ENCODE measurements around the gene IDH3B. TPM values are rescaled to one million over a fixed set of nuclear protein-coding genes. Genes with fewer than 3 reads are reported as not detected.

Gene IDH3B
- total and polyA plus RNA-seq, 2 of the 8 experiments (the other 6 are each of a cell fraction or from before 2014, with no cell fraction given) = 110 to 167 TPM

GRCh38 chr20:2640260-2640659 lies 23.8 kb downstream of the IDH3B start:
- Histone ChIP-seq H4K8ac (ENCODE audit: extremely low read depth, insufficient read depth, low read length) (no peak overlapping the region), H2BK15ac (ENCODE audit: low read length) (no peak overlapping the region), H3K9ac (replicated peaks in 1 of 4; ENCODE audit: extremely low read depth in 1 of 4, low read depth in 3 of 4, low read length in 3 of 4) (no peak overlapping the region), H2AFZ (ENCODE audit: low read length) (no peak overlapping the region), H4K5ac (ENCODE audit: insufficient read length, low read depth, low read length) (no peak overlapping the region), H4K91ac (replicated peaks; ENCODE audit: insufficient read length, low read length) (no peak overlapping the region), H2BK12ac (ENCODE audit: low read depth, low read length) (no peak overlapping the region), H2BK120ac (replicated peaks; ENCODE audit: low read depth, low read length) (no peak overlapping the region), H3K56ac (replicated peaks; ENCODE audit: insufficient read length, low read depth, low read length) (no peak overlapping the region), H2BK5ac (ENCODE audit: low read depth, low read length) (no peak overlapping the region), H3K23ac (ENCODE audit: insufficient read length) (no peak overlapping the region), H3K4me1 (replicated peaks in 1 of 4; ENCODE audit: control insufficient read depth in 3 of 4, insufficient read depth in 4 of 4, low read length in 3 of 4) (no peaks in the 10 kb centered on the region), H3K79me1 (ENCODE audit: low read depth, low read length) (no peaks in the 10 kb centered on the region), H3K4me3 (ENCODE audit: extremely low read depth in 1 of 4, insufficient read depth in 2 of 4, low read depth in 3 of 4, low read length in 4 of 4) (no peak overlapping the region), H3K23me2 (ENCODE audit: low read depth, low read length) (peaks cover 1% of the 10 kb centered on the region; the same call in 1 of the 2 replicates), H3K18ac (ENCODE audit: extremely low read depth, low read length) (no peak overlapping the region), H3K4ac (replicated peaks; ENCODE audit: insufficient read length, low read depth, low read length) (no peak overlapping the region), H3K27me3 (replicated peaks in 1 of 4; ENCODE audit: control insufficient read depth in 3 of 4, extremely low read depth in 1 of 4, insufficient read depth in 3 of 4, low read length in 3 of 4) (no peaks in the 10 kb centered on the region; a peak in 2 of 7 replicates), H4K20me1 (replicated peaks in 1 of 2; ENCODE audit: control insufficient read depth in 1 of 2, insufficient read depth in 2 of 2, low read length in 2 of 2) (no peaks in the 10 kb centered on the region), H3K36me3 (ENCODE audit: control insufficient read depth in 2 of 4, insufficient read depth in 4 of 4, low read length in 3 of 4) (no peaks in the 10 kb centered on the region), H3K9me3 (ENCODE audit: insufficient read depth in 2 of 2, low read depth in 1 of 2, low read length in 1 of 2) (no peaks in the 10 kb centered on the region; a peak in 1 of 4 replicates), H3K27ac (ENCODE audit: low read depth, low read length) (no peak overlapping the region), H3K4me2 (ENCODE audit: insufficient read depth in 1 of 2, low read depth in 2 of 2, low read length in 2 of 2) (no peak overlapping the region), H2BK20ac (ENCODE audit: low read length) (no peak overlapping the region), H3K79me2 (ENCODE audit: control insufficient read depth in 1 of 2, insufficient read depth in 2 of 2, low read length in 2 of 2) (no peaks in the 10 kb centered on the region), H2AK5ac (ENCODE audit: low read depth, low read length) (no peak overlapping the region), H3K14ac (ENCODE audit: insufficient read length) (no peak overlapping the region)
- FAIRE-seq (no peak), DNase-seq (ENCODE audit: low read depth in 1 of 2, low spot score in 2 of 2) (no peak)
- 67% methylated on average over 1 of the region's 1 CpG; no CpG with 5 or more reads in 1 of the 2 experiments for WGBS, 2 experiments (ENCODE audit: extremely low coverage in 1 of 2, insufficient coverage in 1 of 2, insufficient read length in 1 of 2, insufficient replicate concordance in 2 of 2, low coverage in 1 of 2, low lambda C conversion rate in 2 of 2, missing lambda C conversion rate in 1 of 2)
- POLR2A ChIA-PET (ENCODE audit: partially characterized antibody) = interaction anchor here (1.3 to 18.1 kb wide), 2 partner anchors 16 to 25 kb away, joined by 3 to 463 read pairs; partner anchors contain the start of genes IDH3B and NOP56
- CTCF ChIA-PET (ENCODE audit: partially characterized antibody) = interaction anchor here (0.7 kb wide), 1 partner anchor 15 kb away, joined by 3 read pairs; no protein-coding TSS in a partner anchor
- TF ChIP-seq SRF (IDR thresholded peaks at IDR 0.05; ENCODE audit: low read depth, low read length) (no peak), BRCA1 (IDR thresholded peaks at IDR 0.05; ENCODE audit: low read depth, low read length) (no peak), ATF3 (IDR thresholded peaks at IDR 0.05; ENCODE audit: insufficient read depth, low read depth, low read length) (no peak), NANOG (IDR thresholded peaks at IDR 0.05; ENCODE audit: insufficient read depth, low read depth, low read length, poor library complexity, severe bottlenecking) (no peak), ZNF274 (IDR thresholded peaks at IDR 0.05; ENCODE audit: borderline replicate concordance, extremely low read depth, low read length) (no peak), CBX8 (IDR thresholded peaks at IDR 0.05; ENCODE audit: borderline replicate concordance, low read depth, low read length) (no peak), ATF2 (IDR thresholded peaks at IDR 0.05; ENCODE audit: low read length) (no peak), ASH2L (IDR thresholded peaks at IDR 0.05; ENCODE audit: low read length) (no peak), SIRT6 (IDR thresholded peaks at IDR 0.05; ENCODE audit: low read length) (no peak), EGR1 (IDR thresholded peaks at IDR 0.05; ENCODE audit: borderline replicate concordance, low read depth, low read length) (no peak), SAP30 (IDR thresholded peaks at IDR 0.05; ENCODE audit: insufficient read depth, insufficient replicate concordance, low read length) (no peak), SP4 (IDR thresholded peaks at IDR 0.05; ENCODE audit: low read length) (no peak)

Data from H1 (cell line).